Stimulated activated CD8-positive, alpha-beta memory T cell treated with anti-CD3 and anti-CD28 coated beads, Interleukin-4, amount 100 ng/mL, for 24 hours (primary cell): ENCODE measurements around the gene MACO1.
"Not testable (repeated sequence)": the region's sequence is repeated elsewhere in the genome, so short reads cannot be mapped to it uniquely, and the experiment has no call there.

ENCODE experiments used
- DNase-seq: peaks from one replicate; pipeline ENCODE4 v3.0.0-alpha.2; 2020; ENCODE audit warnings: low read depth

The MACO1 gene

GRCh38 chr1:25430073-25430966 is at the start of gene MACO1:
Gene MACO1, plus strand, starts transcription at chr1:25430897. Its CDS starts 202 bp downstream, at chr1:25431099.
- peak; percentile 91 for DNase-seq

GRCh38 chr1:25382543-25382942 is 48.2 kb upstream of the MACO1 start:
- DNase-seq: not testable (repeated sequence)

GRCh38 chr1:25383090-25383489 is 47.6 kb upstream of the MACO1 start:
- DNase-seq: not testable (repeated sequence)

- DNase-seq: not testable (repeated sequence)
Observed at GRCh38 chr1:25383875-25384274, 46.8 kb upstream of the MACO1 start.

GRCh38 chr1:25387096-25387495 is 43.6 kb upstream of the MACO1 start:
- not testable (repeated sequence) for DNase-seq

- not testable (repeated sequence) for DNase-seq
Observed at GRCh38 chr1:25388691-25389090, 42.0 kb upstream of the MACO1 start.

GRCh38 chr1:25389721-25390120 is 41.0 kb upstream of the MACO1 start:
- DNase-seq: not testable (repeated sequence)

GRCh38 chr1:25392841-25393240 is 37.9 kb upstream of the MACO1 start:
- no peak for DNase-seq

- DNase-seq: not testable (repeated sequence)
Observed at GRCh38 chr1:25397549-25397948, 33.1 kb upstream of the MACO1 start.

GRCh38 chr1:25398079-25398478 is 32.6 kb upstream of the MACO1 start:
- not testable (repeated sequence) for DNase-seq

GRCh38 chr1:25402947-25403803 is 27.5 kb upstream of the MACO1 start:
- not testable (repeated sequence) for DNase-seq

GRCh38 chr1:25405731-25406305 is 24.9 kb upstream of the MACO1 start:
- DNase-seq: not testable (repeated sequence)

- DNase-seq: not testable (repeated sequence)
Observed at GRCh38 chr1:25409641-25410427, 20.9 kb upstream of the MACO1 start.

- not testable (repeated sequence) for DNase-seq
Observed at GRCh38 chr1:25412872-25413623, 17.6 kb upstream of the MACO1 start.

- DNase-seq: not testable (repeated sequence)
Observed at GRCh38 chr1:25414157-25414556, 16.5 kb upstream of the MACO1 start.

- not testable (repeated sequence) for DNase-seq
Observed at GRCh38 chr1:25414578-25414977, 16.1 kb upstream of the MACO1 start.

- DNase-seq: not testable (repeated sequence)
Observed at GRCh38 chr1:25417280-25417679, 13.4 kb upstream of the MACO1 start.

GRCh38 chr1:25419339-25419738 is 11.4 kb upstream of the MACO1 start:
- not testable (repeated sequence) for DNase-seq

- not testable (repeated sequence) for DNase-seq
Observed at GRCh38 chr1:25420715-25421114, 10.0 kb upstream of the MACO1 start, which contains the start of gene RHCE. Gene RHCE, minus strand, starts transcription at chr1:25420825. Its CDS starts 39 bp downstream, at chr1:25420786.

GRCh38 chr1:25423206-25423605 is 7.5 kb upstream of the MACO1 start:
- DNase-seq: not testable (repeated sequence)
